GM19372 (cell line): ENCODE measurements around the gene RGS12.

Experiments used
- ATAC-seq: cut with Tn5 transposase; IDR thresholded peaks from one replicate; pipeline ENCODE4 v1.9.1; 2021; ENCODE audit warnings: mild to moderate bottlenecking, low read depth, moderate library complexity; ENCODE audit not compliant: unreplicated experiment

RGS12 gene

GRCh38 chr4:3324093-3324815 lies 31.4 kb downstream of the RGS12 start:
- no peak for ATAC-seq

- no peak for ATAC-seq
Measured at GRCh38 chr4:3328814-3329663, 36.2 kb downstream of the RGS12 start.

- ATAC-seq, result no peak
Measured at GRCh38 chr4:3329887-3330286, 37.1 kb downstream of the RGS12 start.

- no peak for ATAC-seq
Measured at GRCh38 chr4:3330707-3331106, 37.9 kb downstream of the RGS12 start.

- no peak for ATAC-seq
Measured at GRCh38 chr4:3331511-3332394, 38.9 kb downstream of the RGS12 start.

GRCh38 chr4:3332498-3332897 lies 39.7 kb downstream of the RGS12 start:
- ATAC-seq, result no peak

- ATAC-seq, result no peak
Measured at GRCh38 chr4:3334316-3334715, 41.5 kb downstream of the RGS12 start.

- no peak for ATAC-seq
Measured at GRCh38 chr4:3335385-3335784, 42.6 kb downstream of the RGS12 start.

GRCh38 chr4:3335982-3336381 lies 43.2 kb downstream of the RGS12 start:
- no peak for ATAC-seq

- ATAC-seq, result no peak
Measured at GRCh38 chr4:3336382-3337356, 43.8 kb downstream of the RGS12 start.

- no peak for ATAC-seq
Measured at GRCh38 chr4:3337357-3337732, 44.5 kb downstream of the RGS12 start.

- ATAC-seq, result no peak
Measured at GRCh38 chr4:3337811-3338210, 45.0 kb downstream of the RGS12 start.

GRCh38 chr4:3338321-3338838 lies 45.6 kb downstream of the RGS12 start:
- ATAC-seq, result no peak

- no peak for ATAC-seq
Measured at GRCh38 chr4:3338976-3339531, 46.2 kb downstream of the RGS12 start.

- no peak for ATAC-seq
Measured at GRCh38 chr4:3339577-3339976, 46.8 kb downstream of the RGS12 start.

GRCh38 chr4:3340038-3340699 lies 47.3 kb downstream of the RGS12 start:
- ATAC-seq, result no peak

GRCh38 chr4:3340700-3341083 lies 47.9 kb downstream of the RGS12 start:
- no peak for ATAC-seq

- ATAC-seq, result no peak
Measured at GRCh38 chr4:3341760-3342159, 48.9 kb downstream of the RGS12 start.
